Keratinocyte (primary cell): Measurements from ENCODE around the gene ABR. TPM values are rescaled to one million over a fixed set of nuclear protein-coding genes. Genes with fewer than 3 reads are reported as not detected.

Source experiments
- DNase-seq: peaks from one replicate; pipeline ENCODE4 v3.0.0-alpha.2; 2011; ENCODE audit warnings: low read depth, missing footprints, low spot score
- FAIRE-seq: peaks from 2 replicates; lab custom pipeline; 2011; peaks lifted over from hg19 to GRCh38; lab: Jason Lieb, UNC
- H2AFZ ChIP-seq: 2 replicates; pipeline ENCODE4 v1.6.0; 2012; ENCODE audit warnings: low read length, control low read depth, inconsistent platforms; ENCODE audit not compliant: control insufficient read depth
- H3K27ac ChIP-seq: 2 replicates; pipeline ENCODE4 v1.5.1; 2011; ENCODE audit warnings: low read length; ENCODE audit not compliant: control insufficient read depth, insufficient read depth
- H3K27me3 ChIP-seq: 3 replicates; pipeline ENCODE4 v1.6.0; 2011; ENCODE audit warnings: low read length; ENCODE audit not compliant: control insufficient read depth, insufficient read depth; ENCODE audit errors: extremely low read depth
- H3K36me3 ChIP-seq, 2 experiments: 2 replicates in 1 of 2; 3 replicates in 1 of 2; pipeline ENCODE4 v1.5.1; 2011; ENCODE audit warnings: low read length in 2 of 2, mild to moderate bottlenecking in 1 of 2; ENCODE audit not compliant: control insufficient read depth in 2 of 2, insufficient read depth in 2 of 2; ENCODE audit errors: extremely low read depth in 1 of 2
- H3K4me1 ChIP-seq: 3 replicates; pipeline ENCODE4 v1.5.1; 2011; ENCODE audit warnings: low read length; ENCODE audit not compliant: control insufficient read depth, insufficient read depth; ENCODE audit errors: extremely low read depth
- H3K4me2 ChIP-seq: 3 replicates; pipeline ENCODE4 v1.6.0; 2011; ENCODE audit warnings: low read depth, low read length; ENCODE audit not compliant: control insufficient read depth, insufficient read depth; ENCODE audit errors: extremely low read depth
- H3K4me3 ChIP-seq, 3 experiments: fragments of 200-600 bp in 1 of 3; sonication (generic) in 1 of 3; 2 replicates in 2 of 3; 3 replicates in 1 of 3; pipeline ENCODE4 v1.5.1; 2011 to 2016; ENCODE audit warnings: low read length in 3 of 3, mild to moderate bottlenecking in 3 of 3, control low read depth in 2 of 3, inconsistent platforms in 1 of 3, low read depth in 1 of 3, mixed read lengths in 1 of 3, mixed run types in 1 of 3, moderate library complexity in 1 of 3; ENCODE audit not compliant: control insufficient read depth in 2 of 3, insufficient read depth in 2 of 3; ENCODE audit errors: extremely low read depth in 1 of 3
- H3K79me2 ChIP-seq: 2 replicates; pipeline ENCODE4 v1.6.0; 2012; ENCODE audit warnings: low read length; ENCODE audit not compliant: control insufficient read depth, insufficient read depth
- H3K9ac ChIP-seq: 3 replicates; pipeline ENCODE4 v1.6.0; 2011; ENCODE audit warnings: low read length; ENCODE audit not compliant: control insufficient read depth, insufficient read depth; ENCODE audit errors: extremely low read depth
- H3K9me1 ChIP-seq: 3 replicates; pipeline ENCODE4 v1.6.0; 2011; ENCODE audit warnings: low read length; ENCODE audit not compliant: control insufficient read depth, insufficient read depth; ENCODE audit errors: extremely low read depth
- H3K9me3 ChIP-seq: 2 replicates; pipeline ENCODE4 v1.5.1; 2012; ENCODE audit warnings: low read depth, low read length; ENCODE audit not compliant: control insufficient read depth
- H4K20me1 ChIP-seq: 3 replicates; pipeline ENCODE4 v1.6.0; 2011; ENCODE audit warnings: low read length; ENCODE audit not compliant: control insufficient read depth, insufficient read depth; ENCODE audit errors: extremely low read depth
- EZH2 ChIP-seq: IDR thresholded peaks from one replicate; pipeline ENCODE4 v1.6.1; 2012; ENCODE audit warnings: inconsistent platforms, mild to moderate bottlenecking, low read length, moderate library complexity
- dilution Hi-C: fragments of 300-500 bp; cut with MboI; formaldehyde crosslinking; loops from one replicate; pipeline ENCODE4 v1.7.0; 2020; ENCODE audit warnings: low sequenced_read_pairs; ENCODE audit not compliant: extremely low pct_ligation_motif_present
- polyA plus RNA-seq, 5 experiments: library from polyadenylated mRNA; depleted of rRNA in 3 of 5; stranded (reverse) in 3 of 5; stranded (forward) in 1 of 5; unstranded in 1 of 5; fragments of >200 nt; gene quantifications; 1 replicate in 1 of 5; 2 replicates in 3 of 5; 3 replicates in 1 of 5; pipeline versions ENCODE4 v1.2.1 to v1.2.3, GENCODE V29; 2011 to 2012; ENCODE audit warnings: missing spikeins in 2 of 5, low read depth in 1 of 5, low replicate concordance in 1 of 5
- TF ChIP-seq, protein P1 (sequence below), 3 experiments: IDR thresholded peaks in 1 of 3; conservative IDR thresholded peaks in 1 of 3; optimal IDR thresholded peaks in 1 of 3; 2 replicates in 2 of 3; 3 replicates in 1 of 3; pipeline versions ENCODE3 to v1.5.1; 2011; ENCODE audit warnings: low read length in 3 of 3, mild to moderate bottlenecking in 3 of 3, moderate library complexity in 2 of 3, control low read depth in 1 of 3, inconsistent platforms in 1 of 3; ENCODE audit not compliant: insufficient read depth in 2 of 3; ENCODE audit errors: extremely low read depth in 1 of 3

Gene ABR
- polyA plus RNA-seq, 1 donor (not counting 4 experiments of a cell fraction or from before 2014, with no cell fraction given): 17.3 TPM

DNA sequence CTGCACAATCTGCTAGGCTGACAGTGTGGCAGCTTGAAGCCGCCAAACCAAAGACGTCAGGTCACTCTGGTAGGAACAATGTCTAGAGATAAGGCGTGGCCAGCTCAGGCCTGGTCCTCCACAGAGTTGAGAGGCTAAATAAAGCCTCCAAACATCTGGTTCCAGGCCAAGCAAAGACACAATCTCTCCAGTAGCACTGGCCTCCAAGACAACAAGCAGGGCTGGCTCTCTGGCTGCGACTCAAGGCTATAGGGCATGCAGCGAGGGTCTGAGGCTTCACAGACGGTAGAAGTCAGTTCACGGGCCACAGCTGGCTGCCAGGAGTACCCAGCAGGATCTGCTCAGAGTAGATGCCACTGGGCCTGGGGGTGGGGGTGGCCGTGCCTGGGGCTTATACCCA is 75.6 kb downstream of the ABR start:
- peaks cover 12% of the 10 kb centered on the region for H3K4me1 ChIP-seq
- no peak overlapping the region for H3K4me2 ChIP-seq
- H3K9me1 ChIP-seq: no peaks in the 10 kb centered on the region
- no peak overlapping the region for H3K9ac ChIP-seq
- no peak overlapping the region for H3K4me3 ChIP-seq
- H3K27ac ChIP-seq: no peak overlapping the region
- dilution Hi-C loops: no loop called here
- no peaks in the 10 kb centered on the region for H3K79me2 ChIP-seq
- H3K9me3 ChIP-seq: no peaks in the 10 kb centered on the region
- DNase-seq: no peak
- no peaks in the 10 kb centered on the region for H4K20me1 ChIP-seq
- H3K27me3 ChIP-seq: no peaks in the 10 kb centered on the region
- FAIRE-seq: no peak
- no peak for TF ChIP-seq EZH2
- TF ChIP-seq, protein P1, sequence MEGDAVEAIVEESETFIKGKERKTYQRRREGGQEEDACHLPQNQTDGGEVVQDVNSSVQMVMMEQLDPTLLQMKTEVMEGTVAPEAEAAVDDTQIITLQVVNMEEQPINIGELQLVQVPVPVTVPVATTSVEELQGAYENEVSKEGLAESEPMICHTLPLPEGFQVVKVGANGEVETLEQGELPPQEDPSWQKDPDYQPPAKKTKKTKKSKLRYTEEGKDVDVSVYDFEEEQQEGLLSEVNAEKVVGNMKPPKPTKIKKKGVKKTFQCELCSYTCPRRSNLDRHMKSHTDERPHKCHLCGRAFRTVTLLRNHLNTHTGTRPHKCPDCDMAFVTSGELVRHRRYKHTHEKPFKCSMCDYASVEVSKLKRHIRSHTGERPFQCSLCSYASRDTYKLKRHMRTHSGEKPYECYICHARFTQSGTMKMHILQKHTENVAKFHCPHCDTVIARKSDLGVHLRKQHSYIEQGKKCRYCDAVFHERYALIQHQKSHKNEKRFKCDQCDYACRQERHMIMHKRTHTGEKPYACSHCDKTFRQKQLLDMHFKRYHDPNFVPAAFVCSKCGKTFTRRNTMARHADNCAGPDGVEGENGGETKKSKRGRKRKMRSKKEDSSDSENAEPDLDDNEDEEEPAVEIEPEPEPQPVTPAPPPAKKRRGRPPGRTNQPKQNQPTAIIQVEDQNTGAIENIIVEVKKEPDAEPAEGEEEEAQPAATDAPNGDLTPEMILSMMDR (optimal IDR thresholded peaks at IDR 0.05 in 1 of 3, IDR thresholded peaks at IDR 0.05 in 1 of 3, conservative IDR thresholded peaks at IDR 0.05 in 1 of 3; ENCODE audit: extremely low read depth in 1 of 3, insufficient read depth in 2 of 3, low read length in 3 of 3): no peak
- H2AFZ ChIP-seq: no peak overlapping the region
- peaks cover 2 to 4% of the 10 kb centered on the region in 2 experiments for H3K36me3 ChIP-seq

DNA sequence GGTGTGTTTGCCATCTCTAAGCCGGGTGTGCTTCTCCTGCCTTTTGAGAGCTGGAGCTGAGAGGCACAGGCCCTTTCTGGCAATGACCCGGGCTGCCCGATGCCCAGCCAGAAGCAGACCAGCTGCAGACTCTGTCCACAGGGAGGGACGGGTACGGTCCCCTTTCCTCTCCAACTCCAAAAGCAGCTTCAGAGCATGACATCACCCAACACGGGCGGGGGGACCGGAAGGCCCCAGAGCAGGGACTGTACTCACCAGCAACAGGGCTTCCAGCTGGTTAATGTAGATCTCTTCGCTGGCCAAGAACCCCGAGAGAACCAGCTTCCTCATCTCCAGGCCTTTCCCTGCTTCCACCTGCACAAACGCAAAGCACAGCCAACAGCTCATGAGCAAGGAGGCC is 79.4 kb downstream of the ABR start:
- Histone ChIP-seq H3K27me3 (no peaks in the 10 kb centered on the region), H2AFZ (no peak overlapping the region), H3K36me3 (peaks cover 4 to 7% of the 10 kb centered on the region in 2 experiments), H3K4me1 (peaks cover 9% of the 10 kb centered on the region), H3K4me2 (no peak overlapping the region), H3K9me3 (no peaks in the 10 kb centered on the region), H4K20me1 (no peaks in the 10 kb centered on the region), H3K79me2 (no peaks in the 10 kb centered on the region), H3K9me1 (no peaks in the 10 kb centered on the region), H3K4me3 (no peak overlapping the region), H3K9ac (no peak overlapping the region), H3K27ac (no peak overlapping the region)
- no peak for FAIRE-seq
- no peak for TF ChIP-seq EZH2
- TF ChIP-seq, protein P1 (optimal IDR thresholded peaks at IDR 0.05 in 1 of 3, IDR thresholded peaks at IDR 0.05 in 1 of 3, conservative IDR thresholded peaks at IDR 0.05 in 1 of 3; ENCODE audit: extremely low read depth in 1 of 3, insufficient read depth in 2 of 3, low read length in 3 of 3): no peak
- dilution Hi-C loops: no loop called here
- DNase-seq: no peak
